GM19324 (cell line): Measurements from ENCODE around the gene ANKMY1.
A peak's percentile ranks its signal among the peaks of the same experiment; 100 is the strongest.

Experiments used
- ATAC-seq: cut with Tn5 transposase; IDR thresholded peaks from one replicate; pipeline ENCODE4 v1.9.1; 2021; ENCODE audit warnings: mild to moderate bottlenecking, moderate library complexity; ENCODE audit not compliant: unreplicated experiment, low FRiP score

Gene ANKMY1

GRCh38 chr2:240441326-240441992, 116.3 kb downstream of the ANKMY1 start:
- ATAC-seq: no peak

- ATAC-seq: no peak
Measured at GRCh38 chr2:240440704-240441320, 117.0 kb downstream of the ANKMY1 start.

GRCh38 chr2:240440251-240440650, 117.5 kb downstream of the ANKMY1 start:
- ATAC-seq: no peak

- ATAC-seq: no peak
Measured at GRCh38 chr2:240439698-240440151, 118.1 kb downstream of the ANKMY1 start.

- no peak for ATAC-seq
Measured at GRCh38 chr2:240438810-240439697, 118.7 kb downstream of the ANKMY1 start.

GRCh38 chr2:240437861-240438809, 119.7 kb downstream of the ANKMY1 start:
- ATAC-seq: no peak

GRCh38 chr2:240437551-240437860, 120.3 kb downstream of the ANKMY1 start:
- ATAC-seq: no peak

- no peak for ATAC-seq
Measured at GRCh38 chr2:240436683-240437550, 120.9 kb downstream of the ANKMY1 start.

GRCh38 chr2:240435948-240436682, 121.7 kb downstream of the ANKMY1 start:
- ATAC-seq: peak; percentile 25

GRCh38 chr2:240435457-240435947, 122.3 kb downstream of the ANKMY1 start, which contains the start of gene GPC1:
Gene GPC1 (plus strand): TSS chr2:240435663. CDS start chr2:240435919, 256 bp downstream.
- ATAC-seq: peak; percentile 54

GRCh38 chr2:240434728-240435456, 122.9 kb downstream of the ANKMY1 start:
- peak; percentile 48 for ATAC-seq

GRCh38 chr2:240433973-240434727, 123.6 kb downstream of the ANKMY1 start:
- ATAC-seq: no peak

GRCh38 chr2:240432820-240433801, 124.7 kb downstream of the ANKMY1 start:
- no peak for ATAC-seq

GRCh38 chr2:240432430-240432819, 125.4 kb downstream of the ANKMY1 start:
- no peak for ATAC-seq

GRCh38 chr2:240431661-240432424, 125.9 kb downstream of the ANKMY1 start:
- ATAC-seq: no peak
